Choroid plexus epithelial cell (primary cell): ENCODE measurements around the gene KCNJ11.
A peak's percentile ranks its signal among the peaks of the same experiment; 100 is the strongest.

Experiments used
- DNase-seq: peaks from one replicate; pipeline ENCODE4 v3.0.0-alpha.2; 2010; ENCODE audit warnings: low read depth
- H3K4me3 ChIP-seq: 2 replicates; pipeline ENCODE4 v1.5.1; 2011; ENCODE audit warnings: low read depth, mild to moderate bottlenecking, control low read depth, low read length, moderate library complexity
- CTCF ChIP-seq: conservative IDR thresholded peaks from 2 replicates; pipeline ENCODE4 v1.5.1; 2011; ENCODE audit warnings: low read depth, mild to moderate bottlenecking, control low read depth, inconsistent platforms, low read length, moderate library complexity

Gene KCNJ11

GRCh38 chr11:17388609-17389210 lies at the start of gene KCNJ11:
KCNJ11 (minus strand) TSS chr11:17388659; CDS start chr11:17388091, 568 bp downstream.
- peak within 1 kb of the TSS; percentile 43 for H3K4me3 ChIP-seq
- TF ChIP-seq CTCF: no peak
- DNase-seq: no peak

DNA sequence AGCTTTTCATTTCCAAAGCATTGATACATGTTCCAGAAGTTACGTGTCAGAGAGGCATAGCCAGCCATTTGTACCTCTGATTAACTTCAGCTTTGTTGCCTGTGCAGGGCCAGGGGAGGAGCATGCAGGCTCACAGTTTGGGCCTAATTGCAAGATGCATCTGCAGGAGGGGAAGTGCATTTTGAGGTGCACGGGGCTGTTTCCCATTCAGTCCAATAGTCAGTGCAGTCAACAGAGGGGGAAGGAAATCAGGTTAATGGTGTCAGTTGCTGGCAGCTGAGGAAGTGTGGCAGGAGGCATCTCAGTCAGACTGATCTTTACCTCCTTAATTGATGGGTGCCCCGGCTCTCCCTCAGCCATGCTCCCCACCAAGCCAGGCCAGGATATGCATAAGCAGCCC lies 48.9 kb upstream of the KCNJ11 start:
- DNase-seq: no peak
- H3K4me3 ChIP-seq: no peak overlapping the region
- no peak for TF ChIP-seq CTCF

- no peak for TF ChIP-seq CTCF
- H3K4me3 ChIP-seq: no peak overlapping the region
- no peak for DNase-seq
Measured at GRCh38 chr11:17434108-17434507, 45.6 kb upstream of the KCNJ11 start.

GRCh38 chr11:17432002-17432401 lies 43.5 kb upstream of the KCNJ11 start:
- no peak for TF ChIP-seq CTCF
- no peak for DNase-seq
- no peak overlapping the region for H3K4me3 ChIP-seq

GRCh38 chr11:17431139-17431538 lies 42.7 kb upstream of the KCNJ11 start:
- no peak for TF ChIP-seq CTCF
- H3K4me3 ChIP-seq: no peak overlapping the region
- no peak for DNase-seq

DNA sequence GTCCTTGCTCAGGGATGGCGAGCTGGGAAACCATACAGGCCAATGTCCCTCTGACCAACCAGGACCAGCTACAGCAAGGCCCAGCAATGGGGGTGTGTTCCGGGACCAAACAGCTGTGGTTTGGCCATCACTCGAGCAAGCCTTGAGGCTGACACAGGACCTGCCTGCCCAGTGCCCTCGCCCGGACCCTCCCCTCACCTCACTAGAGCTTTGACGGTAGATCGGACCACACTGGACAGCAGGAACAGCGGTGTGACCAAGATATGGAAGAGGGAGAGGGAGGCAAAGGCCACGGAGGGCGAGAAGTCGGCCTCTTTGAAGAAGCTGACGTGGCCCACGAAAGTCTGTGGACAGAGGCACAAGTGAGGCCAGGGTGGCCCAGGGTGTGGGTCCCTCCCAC lies 42.2 kb upstream of the KCNJ11 start:
- DNase-seq: no peak
- TF ChIP-seq CTCF: no peak
- no peak overlapping the region for H3K4me3 ChIP-seq

GRCh38 chr11:17428925-17429324 lies 40.5 kb upstream of the KCNJ11 start:
- no peak for DNase-seq
- no peak overlapping the region for H3K4me3 ChIP-seq
- TF ChIP-seq CTCF: no peak
